Neutrophil (primary cell): Measurements from ENCODE around the gene SEMA4C.

ENCODE experiments used
- H3K27ac ChIP-seq: fragments of 200-600 bp; sonication (generic); 2 replicates; pipeline ENCODE4 v1.5.1; 2016; ENCODE audit warnings: mild to moderate bottlenecking, moderate library complexity
- H3K27me3 ChIP-seq: fragments of 200-600 bp; sonication (generic); 2 replicates; pipeline ENCODE4 v1.6.0; 2016; ENCODE audit warnings: mild to moderate bottlenecking
- H3K36me3 ChIP-seq: fragments of 200-600 bp; sonication (generic); 2 replicates; pipeline ENCODE4 v1.5.1; 2017
- H3K4me1 ChIP-seq, 2 experiments: fragments of 200-600 bp in 1 of 2; sonication (generic) in 1 of 2; 1 replicate in 1 of 2; 2 replicates in 1 of 2; pipeline versions ENCODE4 v1.5.1 to v1.6.1; 2013 to 2016; ENCODE audit warnings: low read depth in 1 of 2, low read length in 1 of 2, mild to moderate bottlenecking in 1 of 2, moderate library complexity in 1 of 2; ENCODE audit not compliant: control insufficient read depth in 1 of 2, insufficient read depth in 1 of 2
- H3K4me3 ChIP-seq, 2 experiments: fragments of 200-600 bp in 1 of 2; sonication (generic) in 1 of 2; 1 replicate in 1 of 2; 2 replicates in 1 of 2; pipeline ENCODE4 v1.5.1; 2013 to 2016; ENCODE audit warnings: low read depth in 1 of 2, low read length in 1 of 2, mild to moderate bottlenecking in 1 of 2, moderate library complexity in 1 of 2
- H3K9me3 ChIP-seq: fragments of 200-600 bp; sonication (generic); 2 replicates; pipeline ENCODE4 v1.5.1; 2016
- TF ChIP-seq, protein P1 (sequence below): fragments of 200-600 bp; sonication (generic); IDR thresholded peaks from 2 replicates; pipeline ENCODE4 v1.5.1; 2016; ENCODE audit warnings: antibody characterized with exemption

Gene SEMA4C

DNA sequence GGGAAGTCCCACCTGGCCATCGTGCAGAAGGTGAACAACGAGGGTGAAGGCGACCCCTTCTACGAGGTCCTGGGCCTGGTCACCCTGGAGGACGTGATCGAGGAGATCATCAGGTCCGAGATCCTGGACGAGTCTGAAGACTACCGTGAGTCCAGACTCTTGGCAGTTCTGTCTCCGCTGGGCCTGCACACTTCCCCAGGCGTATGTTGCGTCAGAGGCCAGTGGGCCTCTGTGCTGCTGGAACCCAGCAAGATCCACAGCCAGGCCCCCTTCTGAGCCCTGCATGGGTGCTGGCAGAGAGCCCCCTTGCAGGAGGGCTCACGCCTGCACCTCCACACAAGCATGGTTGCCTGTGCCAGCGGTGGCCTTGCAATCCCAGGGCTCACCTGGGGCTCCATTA lies 44.8 kb downstream of the SEMA4C start:
- Histone ChIP-seq H3K27ac (no peak overlapping the region), H3K4me3 (no peak overlapping the region), H3K36me3 (peaks cover 74% of the 10 kb centered on the region), H3K4me1 (no peaks in the 10 kb centered on the region), H3K27me3 (no peaks in the 10 kb centered on the region), H3K9me3 (no peaks in the 10 kb centered on the region)
- TF ChIP-seq, protein P1, sequence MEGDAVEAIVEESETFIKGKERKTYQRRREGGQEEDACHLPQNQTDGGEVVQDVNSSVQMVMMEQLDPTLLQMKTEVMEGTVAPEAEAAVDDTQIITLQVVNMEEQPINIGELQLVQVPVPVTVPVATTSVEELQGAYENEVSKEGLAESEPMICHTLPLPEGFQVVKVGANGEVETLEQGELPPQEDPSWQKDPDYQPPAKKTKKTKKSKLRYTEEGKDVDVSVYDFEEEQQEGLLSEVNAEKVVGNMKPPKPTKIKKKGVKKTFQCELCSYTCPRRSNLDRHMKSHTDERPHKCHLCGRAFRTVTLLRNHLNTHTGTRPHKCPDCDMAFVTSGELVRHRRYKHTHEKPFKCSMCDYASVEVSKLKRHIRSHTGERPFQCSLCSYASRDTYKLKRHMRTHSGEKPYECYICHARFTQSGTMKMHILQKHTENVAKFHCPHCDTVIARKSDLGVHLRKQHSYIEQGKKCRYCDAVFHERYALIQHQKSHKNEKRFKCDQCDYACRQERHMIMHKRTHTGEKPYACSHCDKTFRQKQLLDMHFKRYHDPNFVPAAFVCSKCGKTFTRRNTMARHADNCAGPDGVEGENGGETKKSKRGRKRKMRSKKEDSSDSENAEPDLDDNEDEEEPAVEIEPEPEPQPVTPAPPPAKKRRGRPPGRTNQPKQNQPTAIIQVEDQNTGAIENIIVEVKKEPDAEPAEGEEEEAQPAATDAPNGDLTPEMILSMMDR = no peak

DNA sequence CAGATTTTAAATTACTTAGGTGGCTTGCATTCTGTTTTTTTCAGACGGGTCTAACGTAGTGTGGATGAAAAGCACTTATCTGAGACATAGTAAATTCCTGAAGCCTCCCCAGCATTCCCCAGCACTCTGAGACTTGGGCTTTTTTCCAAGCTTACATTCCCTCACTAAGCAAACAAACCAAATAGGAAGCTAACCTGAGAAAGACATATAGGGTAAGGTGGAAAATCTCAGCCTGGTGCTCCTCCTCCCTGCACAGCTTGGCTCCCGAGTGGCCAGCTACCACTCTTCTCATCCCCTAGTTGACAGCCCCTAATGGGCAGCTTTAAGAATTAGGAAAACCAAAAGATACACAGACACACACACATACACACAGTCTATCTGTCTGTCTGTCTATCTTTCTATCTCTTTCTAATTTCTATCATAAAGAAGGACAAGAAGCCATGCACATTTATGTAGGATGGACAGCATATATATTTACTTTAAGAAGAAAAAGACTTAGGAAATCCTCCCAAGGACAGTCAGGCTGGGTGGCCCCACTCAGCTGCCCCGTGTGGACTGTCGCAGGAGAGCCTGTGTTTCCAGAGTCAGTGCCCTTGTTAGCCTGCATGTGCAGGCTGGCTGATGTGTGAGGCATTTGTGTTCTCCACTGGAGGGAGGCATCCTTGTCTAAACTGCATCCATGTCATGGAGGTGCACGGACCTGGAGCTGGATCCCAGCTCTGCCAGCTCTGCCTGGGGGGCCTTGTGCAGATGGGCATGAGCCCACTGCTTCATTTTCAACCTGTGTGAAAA lies 45.6 kb downstream of the SEMA4C start:
- Histone ChIP-seq H3K9me3 (no peaks in the 10 kb centered on the region), H3K27ac (no peak overlapping the region), H3K36me3 (peaks cover 67% of the 10 kb centered on the region), H3K4me3 (no peak overlapping the region), H3K27me3 (no peaks in the 10 kb centered on the region), H3K4me1 (no peaks in the 10 kb centered on the region)
- TF ChIP-seq, protein P1 = no peak

DNA sequence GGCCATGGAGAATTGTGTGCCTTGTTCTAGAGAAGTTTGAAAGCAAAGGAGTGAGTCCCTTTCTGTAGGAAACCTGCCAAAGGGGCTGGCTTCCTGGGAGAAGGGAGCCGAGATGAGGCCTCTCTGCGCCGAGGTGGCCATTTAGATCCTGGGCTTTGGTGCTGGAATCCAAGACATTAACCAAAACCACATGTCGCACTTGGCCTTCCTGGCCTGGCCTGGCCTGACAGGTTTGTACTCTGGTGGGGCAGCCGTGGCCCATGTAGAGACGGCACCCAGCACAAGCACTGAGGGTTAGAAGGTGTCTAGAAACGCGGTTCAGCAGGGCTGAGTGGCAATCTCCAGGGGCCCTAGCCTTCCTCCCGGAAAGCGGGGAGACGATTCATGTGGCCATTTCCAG lies 46.7 kb downstream of the SEMA4C start:
- Histone ChIP-seq H3K9me3 (no peaks in the 10 kb centered on the region), H3K4me3 (no peak overlapping the region), H3K36me3 (peaks cover 64% of the 10 kb centered on the region), H3K4me1 (peaks cover under 1 to 7% of the 10 kb centered on the region in 2 experiments), H3K27ac (no peak overlapping the region), H3K27me3 (no peaks in the 10 kb centered on the region)
- TF ChIP-seq, protein P1 = no peak

DNA sequence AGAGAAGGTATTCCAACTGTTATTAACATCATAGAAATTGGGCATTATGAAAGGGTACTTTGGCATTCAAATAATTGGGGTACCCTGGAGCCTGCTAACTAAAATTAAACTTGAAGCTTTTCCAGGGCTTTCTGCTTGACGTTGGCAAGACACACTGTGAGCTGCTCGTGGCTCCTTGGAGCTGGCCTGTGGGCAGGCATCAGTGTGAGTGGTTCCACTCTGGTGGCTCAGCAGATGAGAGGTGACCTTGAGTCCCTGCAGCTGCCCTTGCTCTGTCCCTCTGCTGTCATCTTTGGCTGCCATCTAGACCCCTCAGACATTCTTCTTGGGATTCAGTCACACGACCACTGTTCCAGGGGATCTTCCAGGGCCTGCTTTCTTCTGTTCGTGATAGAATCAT lies 47.1 kb downstream of the SEMA4C start:
- H3K4me3 ChIP-seq = no peak overlapping the region
- H3K27me3 ChIP-seq = peaks cover 3% of the 10 kb centered on the region
- H3K9me3 ChIP-seq = no peaks in the 10 kb centered on the region
- no peak overlapping the region for H3K27ac ChIP-seq
- peaks cover 60% of the 10 kb centered on the region for H3K36me3 ChIP-seq
- TF ChIP-seq, protein P1 = no peak
- H3K4me1 ChIP-seq = peaks cover 4 to 10% of the 10 kb centered on the region in 2 experiments

DNA sequence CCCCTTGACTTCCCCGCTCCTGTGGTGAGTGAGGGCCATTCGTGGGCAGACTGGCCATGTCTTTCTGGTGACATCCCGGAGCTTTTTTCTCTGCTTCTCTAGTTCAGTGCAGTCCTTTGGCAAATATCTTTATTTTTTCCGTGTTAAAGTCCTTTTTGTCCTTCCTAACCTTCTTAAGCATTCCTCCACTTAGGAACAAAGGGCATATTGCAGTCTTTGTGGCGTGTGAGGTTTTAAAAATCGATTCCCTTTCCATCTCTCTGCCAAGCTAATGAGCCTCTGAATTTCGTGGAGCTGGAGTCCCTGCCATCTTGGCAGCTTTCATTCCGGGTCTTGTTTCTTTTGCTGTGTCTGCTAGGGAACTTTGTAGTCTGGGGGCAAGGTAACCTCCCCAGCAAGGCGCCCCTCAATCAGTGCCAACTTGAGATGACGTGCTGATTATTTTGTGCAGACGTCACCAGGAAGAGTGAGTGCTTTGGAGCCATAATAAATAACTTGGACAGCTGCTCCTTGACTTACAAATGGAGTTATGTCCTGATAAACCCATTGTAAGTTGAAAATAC lies 48.7 kb downstream of the SEMA4C start:
- Histone ChIP-seq H3K4me3 (no peak overlapping the region), H3K9me3 (no peaks in the 10 kb centered on the region), H3K4me1 (peaks cover 14 to 19% of the 10 kb centered on the region in 2 experiments), H3K27ac (no peak overlapping the region), H3K36me3 (peaks cover 44% of the 10 kb centered on the region), H3K27me3 (peaks cover 9% of the 10 kb centered on the region)
- TF ChIP-seq, protein P1 = no peak
